HepG2 (cell line): ENCODE data around the gene TBC1D10B. TPM values are rescaled to one million over a fixed set of nuclear protein-coding genes. Genes with fewer than 3 reads are reported as not detected.

Experiments used
- AKAP8 ChIP-seq: sonication (generic); formaldehyde crosslinking; IDR thresholded peaks from 2 replicates; pipeline ENCODE4 v1.5.1; 2020; ENCODE audit warnings: mild to moderate bottlenecking, missing genetic modification reagents
- FOXO1 ChIP-seq: sonication (generic); formaldehyde crosslinking; IDR thresholded peaks from 2 replicates; pipeline ENCODE4 v1.4.0; 2020; ENCODE audit warnings: missing genetic modification reagents
- GMEB2 ChIP-seq: IDR thresholded peaks from 2 replicates; pipeline ENCODE4 v1.6.1; 2016; ENCODE audit warnings: missing biosample characterization, missing genetic modification reagents, low read depth
- GRHL1 ChIP-seq: sonication (generic); formaldehyde crosslinking; conservative IDR thresholded peaks from 2 replicates; pipeline ENCODE4 v1.8.0; 2022; ENCODE audit warnings: missing genetic modification reagents
- IRF1 ChIP-seq: sonication (generic); formaldehyde crosslinking; IDR thresholded peaks from 2 replicates; pipeline ENCODE4 v1.4.0; 2020; ENCODE audit warnings: low read depth, mild to moderate bottlenecking, missing genetic modification reagents
- NONO ChIP-seq, 2 experiments: fragments of 450-650 bp in 1 of 2; sonication (generic) in 1 of 2; formaldehyde crosslinking in 1 of 2; IDR thresholded peaks in 1 of 2; conservative IDR thresholded peaks in 1 of 2; 2 replicates each; pipeline versions ENCODE4 v1.6.1 to v1.8.0; 2017 to 2022; ENCODE audit warnings: mild to moderate bottlenecking in 1 of 2, missing genetic modification reagents in 1 of 2, moderate library complexity in 1 of 2
- RAD51 ChIP-seq: fragments of 450-650 bp; IDR thresholded peaks from 2 replicates; pipeline ENCODE4 v1.6.1; 2016; ENCODE audit warnings: borderline replicate concordance
- SOX5 ChIP-seq: IDR thresholded peaks from 2 replicates; pipeline ENCODE4 v1.6.1; 2016; ENCODE audit warnings: borderline replicate concordance
- TBX2 ChIP-seq: sonication (generic); formaldehyde crosslinking; IDR thresholded peaks from 2 replicates; pipeline ENCODE4 v1.5.0; 2020; ENCODE audit warnings: missing genetic modification reagents, mild to moderate bottlenecking, borderline replicate concordance
- ZBTB3 ChIP-seq: sonication (generic); formaldehyde crosslinking; IDR thresholded peaks from 2 replicates; pipeline ENCODE4 v1.4.0; 2020; ENCODE audit warnings: low read depth, mild to moderate bottlenecking, moderate library complexity, missing genetic modification reagents, borderline replicate concordance
- ZNF30 ChIP-seq: sonication (generic); formaldehyde crosslinking; IDR thresholded peaks from 2 replicates; pipeline ENCODE4 v1.5.0; 2020; ENCODE audit warnings: mild to moderate bottlenecking, missing genetic modification reagents
- ZNF331 ChIP-seq: sonication (generic); formaldehyde crosslinking; IDR thresholded peaks from 2 replicates; pipeline ENCODE4 v1.4.0; 2020; ENCODE audit warnings: missing genetic modification reagents
- ZNF33B ChIP-seq: sonication (generic); formaldehyde crosslinking; IDR thresholded peaks from 2 replicates; pipeline ENCODE4 v1.5.1; 2020; ENCODE audit warnings: mild to moderate bottlenecking, missing genetic modification reagents
- ZNF614 ChIP-seq: IDR thresholded peaks from 2 replicates; pipeline ENCODE4 v1.6.1; 2018; ENCODE audit warnings: missing biosample characterization, missing genetic modification reagents, inconsistent platforms, borderline replicate concordance
- ZNF747 ChIP-seq: sonication (generic); formaldehyde crosslinking; IDR thresholded peaks from 2 replicates; pipeline ENCODE4 v1.8.1; 2023; ENCODE audit warnings: missing genetic modification reagents, mild to moderate bottlenecking, borderline replicate concordance
- polyA plus RNA-seq, 8 experiments: library from polyadenylated mRNA; depleted of rRNA in 3 of 8; stranded (reverse) in 7 of 8; unstranded in 1 of 8; fragments of >200 nt; fragmentation: Illumina TruSeq in 4 of 8; extraction: Trizol in 4 of 8; gene quantifications; 2 replicates each; pipeline versions ENCODE4 v1.2.1 to v1.2.3, GENCODE V29; 2011 to 2016; ENCODE audit warnings: low read depth in 4 of 8, missing spikeins in 1 of 8, mixed read lengths in 1 of 8; ENCODE audit not compliant: insufficient read depth in 1 of 8
- total RNA-seq, 5 experiments: library from RNA; depleted of rRNA; stranded (reverse); fragments of >200 nt; fragmentation: Illumina TruSeq; extraction: Trizol; gene quantifications; 2 replicates each; pipeline ENCODE4 v1.2.3, GENCODE V29; 2016; ENCODE audit warnings: low read depth in 1 of 5
- TF ChIP-seq, protein P1 (sequence below): sonication (generic); formaldehyde crosslinking; IDR thresholded peaks from one replicate; pipeline ENCODE4 v1.5.1; 2020; ENCODE audit warnings: mild to moderate bottlenecking, missing genetic modification reagents; ENCODE audit errors: not compliant biosample characterization

TBC1D10B gene
- total and polyA plus RNA-seq, 2 of the 13 experiments (the other 11 are each of a cell fraction or from before 2014, with no cell fraction given): 15.7 to 24.8 TPM

GRCh38 chr16:30355144-30355953 lies 14.9 kb downstream of the TBC1D10B start, which contains the start of gene CD2BP2 (continued):
- TF ChIP-seq GRHL1 (CRISPR knock-in tag) (no peak), ZNF331 (CRISPR knock-in tag) (no peak; the same call in 1 of the 2 replicates), ZBTB3 (CRISPR knock-in tag) (no peak), AKAP8 (peak; percentile 58; the same call in 1 of the 2 replicates), FOXO1 (no peak), TBX2 (peak; percentile 88), ZNF30 (CRISPR knock-in tag) (no peak), ZNF33B (CRISPR knock-in tag) (no peak; the same call in 1 of the 2 replicates), NONO (IDR thresholded peaks at IDR 0.05) (no peak), NONO (CRISPR knock-in tag; conservative IDR thresholded peaks at IDR 0.05) (peak; percentile 84), RAD51 (peak; percentile 95), IRF1 (0 out of 2 replicates have a peak, but pooled peaks have one; percentile 5), ZNF614 (CRISPR knock-in tag) (no peak), ZNF747 (peak; percentile 53), SOX5 (peak; percentile 96), GMEB2 (CRISPR knock-in tag) (no peak; the same call in 1 of the 2 replicates)
- TF ChIP-seq, protein P1, sequence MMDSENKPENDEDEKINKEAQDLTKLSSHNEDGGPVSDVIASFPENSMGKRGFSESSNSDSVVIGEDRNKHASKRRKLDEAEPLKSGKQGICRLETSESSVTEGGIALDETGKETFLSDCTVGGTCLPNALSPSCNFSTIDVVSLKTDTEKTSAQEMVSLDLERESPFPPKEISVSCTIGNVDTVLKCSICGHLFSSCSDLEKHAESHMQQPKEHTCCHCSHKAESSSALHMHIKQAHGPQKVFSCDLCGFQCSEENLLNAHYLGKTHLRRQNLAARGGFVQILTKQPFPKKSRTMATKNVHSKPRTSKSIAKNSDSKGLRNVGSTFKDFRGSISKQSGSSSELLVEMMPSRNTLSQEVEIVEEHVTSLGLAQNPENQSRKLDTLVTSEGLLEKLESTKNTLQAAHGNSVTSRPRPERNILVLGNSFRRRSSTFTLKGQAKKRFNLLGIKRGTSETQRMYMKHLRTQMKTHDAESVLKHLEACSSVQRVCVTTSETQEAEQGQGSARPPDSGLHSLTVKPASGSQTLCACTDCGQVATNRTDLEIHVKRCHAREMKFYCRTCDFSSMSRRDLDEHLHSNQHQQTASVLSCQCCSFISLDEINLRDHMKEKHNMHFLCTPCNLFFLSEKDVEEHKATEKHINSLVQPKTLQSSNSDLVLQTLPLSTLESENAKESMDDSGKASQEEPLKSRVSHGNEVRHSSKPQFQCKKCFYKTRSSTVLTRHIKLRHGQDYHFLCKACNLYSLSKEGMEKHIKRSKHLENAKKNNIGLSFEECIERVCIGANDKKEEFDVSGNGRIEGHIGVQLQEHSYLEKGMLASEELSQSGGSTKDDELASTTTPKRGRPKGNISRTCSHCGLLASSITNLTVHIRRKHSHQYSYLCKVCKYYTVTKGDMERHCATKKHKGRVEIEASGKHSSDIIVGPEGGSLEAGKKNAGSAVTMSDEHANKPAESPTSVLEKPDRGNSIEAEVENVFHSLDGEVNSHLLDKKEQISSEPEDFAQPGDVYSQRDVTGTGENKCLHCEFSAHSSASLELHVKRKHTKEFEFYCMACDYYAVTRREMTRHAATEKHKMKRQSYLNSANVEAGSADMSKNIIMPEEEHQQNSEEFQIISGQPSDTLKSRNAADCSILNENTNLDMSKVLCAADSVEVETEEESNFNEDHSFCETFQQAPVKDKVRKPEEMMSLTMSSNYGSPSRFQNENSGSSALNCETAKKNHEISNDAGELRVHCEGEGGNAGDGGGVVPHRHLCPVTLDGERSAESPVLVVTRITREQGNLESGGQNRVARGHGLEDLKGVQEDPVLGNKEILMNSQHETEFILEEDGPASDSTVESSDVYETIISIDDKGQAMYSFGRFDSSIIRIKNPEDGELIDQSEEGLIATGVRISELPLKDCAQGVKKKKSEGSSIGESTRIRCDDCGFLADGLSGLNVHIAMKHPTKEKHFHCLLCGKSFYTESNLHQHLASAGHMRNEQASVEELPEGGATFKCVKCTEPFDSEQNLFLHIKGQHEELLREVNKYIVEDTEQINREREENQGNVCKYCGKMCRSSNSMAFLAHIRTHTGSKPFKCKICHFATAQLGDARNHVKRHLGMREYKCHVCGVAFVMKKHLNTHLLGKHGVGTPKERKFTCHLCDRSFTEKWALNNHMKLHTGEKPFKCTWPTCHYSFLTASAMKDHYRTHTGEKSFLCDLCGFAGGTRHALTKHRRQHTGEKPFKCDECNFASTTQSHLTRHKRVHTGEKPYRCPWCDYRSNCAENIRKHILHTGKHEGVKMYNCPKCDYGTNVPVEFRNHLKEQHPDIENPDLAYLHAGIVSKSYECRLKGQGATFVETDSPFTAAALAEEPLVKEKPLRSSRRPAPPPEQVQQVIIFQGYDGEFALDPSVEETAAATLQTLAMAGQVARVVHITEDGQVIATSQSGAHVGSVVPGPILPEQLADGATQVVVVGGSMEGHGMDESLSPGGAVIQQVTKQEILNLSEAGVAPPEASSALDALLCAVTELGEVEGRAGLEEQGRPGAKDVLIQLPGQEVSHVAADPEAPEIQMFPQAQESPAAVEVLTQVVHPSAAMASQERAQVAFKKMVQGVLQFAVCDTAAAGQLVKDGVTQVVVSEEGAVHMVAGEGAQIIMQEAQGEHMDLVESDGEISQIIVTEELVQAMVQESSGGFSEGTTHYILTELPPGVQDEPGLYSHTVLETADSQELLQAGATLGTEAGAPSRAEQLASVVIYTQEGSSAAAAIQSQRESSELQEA (CRISPR knock-in tag): peak; percentile 29
